GM21447 (cell line): ENCODE measurements around the gene PCLAF.
A peak's percentile ranks its signal among the peaks of the same experiment; 100 is the strongest.
"Not testable (repeated sequence)": the region's sequence is repeated elsewhere in the genome, so short reads cannot be mapped to it uniquely, and the experiment has no call there.

Experiments used
- ATAC-seq: cut with Tn5 transposase; IDR thresholded peaks from one replicate; pipeline ENCODE4 v1.9.1; 2021; ENCODE audit not compliant: unreplicated experiment

Gene PCLAF

GRCh38 chr15:64369078-64369607 is 12.1 kb downstream of the PCLAF start:
- ATAC-seq, result no peak

- ATAC-seq, result no peak
These were observed 20.0 kb downstream of the PCLAF start for GRCh38 chr15:64361259-64361658.

GRCh38 chr15:64356710-64357040 is 24.6 kb downstream of the PCLAF start:
- ATAC-seq, result no peak

GRCh38 chr15:64355944-64356709 is 25.1 kb downstream of the PCLAF start, which contains the start of gene CSNK1G1:
Gene CSNK1G1, minus strand, starts transcription at chr15:64356173. Its CDS starts 55,674 bp downstream, at chr15:64300499.
- peak; percentile 98 for ATAC-seq

GRCh38 chr15:64355348-64355943 is 25.8 kb downstream of the PCLAF start:
- ATAC-seq, result peak; percentile 17

- no peak for ATAC-seq
These were observed 26.4 kb downstream of the PCLAF start for GRCh38 chr15:64354688-64355344.

GRCh38 chr15:64351265-64351664 is 30.0 kb downstream of the PCLAF start:
- no peak for ATAC-seq

- no peak for ATAC-seq
These were observed 31.9 kb downstream of the PCLAF start for GRCh38 chr15:64349375-64349774.

- no peak for ATAC-seq
These were observed 32.8 kb downstream of the PCLAF start for GRCh38 chr15:64348455-64348854.

GRCh38 chr15:64346242-64346641 is 35.0 kb downstream of the PCLAF start:
- not testable (repeated sequence) for ATAC-seq

GRCh38 chr15:64344651-64345294 is 36.5 kb downstream of the PCLAF start:
- no peak for ATAC-seq

- ATAC-seq, result no peak
These were observed 37.4 kb downstream of the PCLAF start for GRCh38 chr15:64343841-64344240.

GRCh38 chr15:64343222-64343621 is 38.0 kb downstream of the PCLAF start:
- no peak for ATAC-seq

GRCh38 chr15:64341961-64342360 is 39.3 kb downstream of the PCLAF start:
- ATAC-seq, result no peak

- ATAC-seq, result no peak
These were observed 40.9 kb downstream of the PCLAF start for GRCh38 chr15:64340355-64340754.

- ATAC-seq, result no peak
These were observed 43.5 kb downstream of the PCLAF start for GRCh38 chr15:64337761-64338160.

GRCh38 chr15:64333986-64334929 is 47.0 kb downstream of the PCLAF start:
- no peak for ATAC-seq

- ATAC-seq, result no peak
These were observed 47.7 kb downstream of the PCLAF start for GRCh38 chr15:64333516-64333915.

GRCh38 chr15:64331668-64332067 is 49.6 kb downstream of the PCLAF start:
- ATAC-seq, result not testable (repeated sequence)

GRCh38 chr15:64326975-64327374 is 54.3 kb downstream of the PCLAF start:
- ATAC-seq, result not testable (repeated sequence)
